Measurements from ENCODE around the gene EXOC3L1.

Gene EXOC3L1

DNA sequence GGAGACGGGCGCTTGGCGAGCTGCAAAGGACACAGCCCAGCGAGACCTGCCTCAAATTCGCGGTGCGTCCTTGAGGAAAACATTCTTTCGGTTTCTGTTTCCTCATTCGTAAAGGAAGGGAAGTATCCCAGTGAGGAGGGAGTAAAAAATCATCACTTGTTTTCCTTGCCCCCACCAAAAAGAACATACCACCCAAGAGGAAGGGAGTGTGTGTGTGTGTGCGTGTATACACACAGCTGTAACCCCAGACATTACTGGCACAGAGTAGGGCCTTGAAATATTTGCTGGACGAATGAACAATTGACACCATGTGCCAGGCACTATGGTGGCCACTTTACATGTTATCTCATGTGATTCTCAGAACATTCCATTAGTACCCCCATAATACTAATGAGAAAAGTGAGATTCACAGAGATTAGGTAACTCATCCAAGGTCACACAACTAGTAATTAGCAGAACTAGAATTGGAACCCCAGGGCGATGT is 4.2 kb downstream of the EXOC3L1 start:
- DNase-seq (ENCODE audit: low read depth): no peak
- in situ Hi-C loops (cut with HindIII; ENCODE audit: low sequenced_read_pairs): no loop called here
- TF ChIP-seq, protein P1, sequence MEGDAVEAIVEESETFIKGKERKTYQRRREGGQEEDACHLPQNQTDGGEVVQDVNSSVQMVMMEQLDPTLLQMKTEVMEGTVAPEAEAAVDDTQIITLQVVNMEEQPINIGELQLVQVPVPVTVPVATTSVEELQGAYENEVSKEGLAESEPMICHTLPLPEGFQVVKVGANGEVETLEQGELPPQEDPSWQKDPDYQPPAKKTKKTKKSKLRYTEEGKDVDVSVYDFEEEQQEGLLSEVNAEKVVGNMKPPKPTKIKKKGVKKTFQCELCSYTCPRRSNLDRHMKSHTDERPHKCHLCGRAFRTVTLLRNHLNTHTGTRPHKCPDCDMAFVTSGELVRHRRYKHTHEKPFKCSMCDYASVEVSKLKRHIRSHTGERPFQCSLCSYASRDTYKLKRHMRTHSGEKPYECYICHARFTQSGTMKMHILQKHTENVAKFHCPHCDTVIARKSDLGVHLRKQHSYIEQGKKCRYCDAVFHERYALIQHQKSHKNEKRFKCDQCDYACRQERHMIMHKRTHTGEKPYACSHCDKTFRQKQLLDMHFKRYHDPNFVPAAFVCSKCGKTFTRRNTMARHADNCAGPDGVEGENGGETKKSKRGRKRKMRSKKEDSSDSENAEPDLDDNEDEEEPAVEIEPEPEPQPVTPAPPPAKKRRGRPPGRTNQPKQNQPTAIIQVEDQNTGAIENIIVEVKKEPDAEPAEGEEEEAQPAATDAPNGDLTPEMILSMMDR (IDR thresholded peaks at IDR 0.05; ENCODE audit: low read depth, low read length, missing control alignments): no peak

DNA sequence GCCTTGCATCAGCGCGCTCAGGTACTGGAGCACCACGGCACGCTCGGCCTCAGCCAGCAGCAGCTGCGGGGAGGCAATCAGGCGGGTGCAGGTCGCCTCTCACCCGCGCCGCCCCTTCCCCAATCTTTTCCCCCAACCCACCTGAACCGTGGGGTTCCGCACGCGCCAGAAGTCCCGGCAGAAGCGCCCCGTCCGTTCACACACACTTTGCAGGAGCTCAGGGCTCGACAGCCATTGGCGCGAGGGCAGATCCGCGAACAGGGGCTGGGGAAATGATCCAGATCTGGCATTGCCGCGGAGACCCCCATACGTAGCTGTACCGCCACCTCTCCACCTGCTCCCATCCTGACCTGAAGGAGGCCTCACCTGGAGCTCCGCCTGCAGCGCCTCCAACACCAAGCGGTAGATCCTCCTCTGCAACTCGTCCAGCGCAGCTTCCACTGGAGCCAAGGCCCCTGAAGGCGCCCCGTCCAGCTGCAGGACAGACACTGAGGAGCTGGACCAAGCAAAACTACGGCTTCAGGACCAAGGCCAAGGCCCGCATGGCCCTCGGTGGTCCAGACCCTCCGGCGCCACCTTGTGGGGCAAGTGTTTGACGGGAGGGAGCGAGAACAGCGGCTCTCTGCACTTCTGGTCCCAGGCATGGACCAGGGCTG is 4.8 kb downstream of the EXOC3L1 start:
- DNase-seq (ENCODE audit: low read depth): peak; percentile 84
- no peak overlapping the region for H3K4me3 ChIP-seq (ENCODE audit: low read depth, low read length)
- in situ Hi-C loops (cut with HindIII; ENCODE audit: low sequenced_read_pairs): no loop called here
- TF ChIP-seq, protein P1 (IDR thresholded peaks at IDR 0.05; ENCODE audit: low read depth, low read length, missing control alignments): peak; percentile 84

More for the DNA sequence above, 4.2 kb downstream of the EXOC3L1 start:
- H3K4me3 ChIP-seq (ENCODE audit: low read depth, low read length): no peak overlapping the region

DNA sequence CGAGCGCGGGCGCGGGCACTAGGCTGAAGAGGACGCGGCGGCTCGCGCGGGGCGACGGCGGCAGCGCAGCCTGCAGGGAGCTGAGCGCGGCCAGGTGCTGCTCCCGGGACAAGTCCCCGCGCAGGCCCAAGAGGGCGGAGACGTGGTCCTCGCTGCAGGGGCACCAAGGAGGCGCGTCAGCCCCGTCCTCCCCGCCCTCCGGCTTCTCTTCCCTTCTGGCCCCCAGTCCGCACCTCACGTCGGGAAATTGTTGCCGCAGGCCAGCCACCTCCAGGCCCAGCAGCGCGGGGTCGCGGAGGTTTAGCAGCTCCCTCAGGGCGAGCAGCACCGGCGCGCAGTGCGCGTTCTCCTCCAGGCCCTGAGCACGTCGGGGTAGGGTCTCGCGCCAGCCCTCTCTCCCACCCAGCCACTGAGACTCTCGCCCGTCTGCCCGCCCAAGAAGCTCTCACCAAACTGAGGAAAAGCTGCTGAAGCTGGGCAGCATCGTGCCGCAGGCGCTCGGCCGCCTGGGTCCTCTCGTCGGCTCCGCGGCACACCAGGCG is 5.4 kb downstream of the EXOC3L1 start:
- H3K4me3 ChIP-seq (ENCODE audit: low read depth, low read length): peak overlapping the region; percentile 58
- in situ Hi-C loops (cut with HindIII; ENCODE audit: low sequenced_read_pairs): no loop called here
- no peak for DNase-seq (ENCODE audit: low read depth)
- TF ChIP-seq, protein P1 (IDR thresholded peaks at IDR 0.05; ENCODE audit: low read depth, low read length, missing control alignments): no peak

DNA sequence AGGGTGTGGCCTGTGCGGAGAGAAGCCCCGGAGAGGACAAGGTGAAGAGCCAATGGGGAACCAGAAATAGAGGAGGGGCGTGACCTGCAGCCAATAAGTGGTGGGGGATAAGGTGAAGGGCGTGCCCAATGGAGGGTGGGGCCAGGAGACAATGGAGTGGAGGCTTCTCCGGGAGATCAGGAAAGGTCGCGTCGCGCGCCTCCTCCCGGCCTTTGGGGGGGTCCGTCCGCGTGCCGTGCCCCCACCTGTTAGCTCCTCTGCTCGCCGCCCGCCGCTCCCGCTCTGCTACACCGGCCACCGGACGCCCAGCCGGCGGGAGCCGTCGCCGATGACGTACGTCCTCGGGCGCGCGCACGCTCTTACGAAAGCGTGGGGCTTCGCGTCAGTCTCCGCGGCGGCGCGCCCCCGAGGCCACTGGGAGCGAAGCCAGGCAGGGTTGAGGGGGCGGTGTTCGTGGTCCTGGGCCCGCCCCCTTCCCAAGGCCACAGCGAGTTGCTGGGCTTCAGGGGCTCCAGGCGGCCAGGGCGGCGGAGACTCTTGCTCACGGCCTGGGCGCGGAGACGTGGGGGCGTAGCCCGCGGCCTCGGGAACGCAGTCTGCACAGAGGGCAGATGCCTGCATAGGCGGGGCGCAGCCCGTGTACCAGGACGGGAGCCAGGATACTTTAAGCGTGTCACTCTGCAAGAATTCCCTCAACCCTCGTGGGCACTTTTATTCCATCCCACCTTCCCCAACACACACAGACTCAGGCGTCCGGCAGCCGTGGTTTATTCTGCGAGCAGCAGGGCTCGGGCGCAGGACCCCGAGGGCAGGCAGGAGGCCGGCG is 6.1 kb downstream of the EXOC3L1 start, which contains the start of gene MATCAP1:
MATCAP1 (minus strand) TSS at position 337 of the 826 bp plus-strand sequence. CDS start 3,353 bp downstream, outside the sequence.
- in situ Hi-C loops (cut with HindIII; ENCODE audit: low sequenced_read_pairs): no loop called here
- peak within 1 kb of the TSS; percentile 58 for H3K4me3 ChIP-seq (ENCODE audit: low read depth, low read length)
- DNase-seq (ENCODE audit: low read depth): peak; percentile 92
- TF ChIP-seq, protein P1 (IDR thresholded peaks at IDR 0.05; ENCODE audit: low read depth, low read length, missing control alignments): no peak

DNA sequence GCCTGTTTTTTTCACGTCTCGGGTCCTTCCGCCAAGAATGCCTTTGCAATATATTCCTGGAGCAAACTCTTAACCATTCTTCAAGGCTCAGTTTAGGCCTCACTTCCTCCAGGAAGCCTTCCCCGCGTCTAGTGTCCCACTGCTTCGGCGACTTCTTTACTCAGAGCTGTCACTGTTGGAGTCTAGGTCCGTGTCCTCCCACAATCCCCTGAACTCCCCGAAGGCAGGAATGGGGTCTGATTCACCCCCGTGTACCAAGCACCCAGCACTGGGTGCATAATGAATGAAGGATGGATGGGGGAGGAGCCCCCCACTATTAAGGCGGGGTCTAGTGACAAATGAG is 6.7 kb downstream of the EXOC3L1 start:
- TF ChIP-seq, protein P1 (IDR thresholded peaks at IDR 0.05; ENCODE audit: low read depth, low read length, missing control alignments): no peak
- in situ Hi-C loops (cut with HindIII; ENCODE audit: low sequenced_read_pairs): no loop called here
- DNase-seq (ENCODE audit: low read depth): no peak
- peak overlapping the region; percentile 58 for H3K4me3 ChIP-seq (ENCODE audit: low read depth, low read length)

DNA sequence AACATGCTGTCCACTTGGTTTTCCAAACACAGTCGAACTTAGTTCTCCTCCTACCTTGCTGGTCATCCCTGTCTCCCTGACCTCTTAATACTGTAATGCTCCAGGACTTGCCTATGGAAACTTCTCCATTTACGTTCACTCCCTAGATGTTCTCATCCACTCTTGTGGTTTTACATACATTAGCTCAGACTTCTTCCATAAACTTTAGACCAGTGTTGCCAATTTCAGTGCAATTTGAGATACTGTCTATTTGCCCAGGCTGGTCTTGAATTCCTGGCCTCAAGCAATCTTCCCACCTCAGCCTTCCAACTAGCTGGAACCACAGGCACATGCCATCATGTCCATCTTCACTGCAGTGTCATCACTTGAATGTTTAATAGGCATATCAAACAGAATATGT is 7.6 kb downstream of the EXOC3L1 start:
- H3K4me3 ChIP-seq (ENCODE audit: low read depth, low read length): no peak overlapping the region
- TF ChIP-seq, protein P1 (IDR thresholded peaks at IDR 0.05; ENCODE audit: low read depth, low read length, missing control alignments): no peak
- no peak for DNase-seq (ENCODE audit: low read depth)
- in situ Hi-C loops (cut with HindIII; ENCODE audit: low sequenced_read_pairs): no loop called here

Measured in astrocyte of the cerebellum (primary cell).